Trophoblast cell (in vitro differentiated cells and primary cell): ENCODE measurements around the gene GABRE.

Source experiments
- DNase-seq, 2 donors: peaks; one replicate each; pipeline ENCODE4 v3.0.0-alpha.2; 2016
- H2AFZ ChIP-seq: 2 replicates; pipeline ENCODE4 v1.6.1; 2013; ENCODE audit warnings: low read length, moderate library complexity, mild to moderate bottlenecking; ENCODE audit not compliant: insufficient read depth, poor library complexity
- H2AK5ac ChIP-seq: 2 replicates; pipeline ENCODE4 v1.6.1; 2013; ENCODE audit warnings: mild to moderate bottlenecking, low read length
- H2BK120ac ChIP-seq: 2 replicates; pipeline ENCODE4 v1.6.1; 2013; ENCODE audit warnings: low read length, mild to moderate bottlenecking, moderate library complexity; ENCODE audit not compliant: insufficient read depth, poor library complexity
- H2BK12ac ChIP-seq: 2 replicates; pipeline ENCODE4 v1.6.1; 2013; ENCODE audit warnings: mild to moderate bottlenecking, low read length, moderate library complexity
- H2BK5ac ChIP-seq: 2 replicates; pipeline ENCODE4 v1.6.1; 2013; ENCODE audit warnings: low read length, low read depth, moderate library complexity, mild to moderate bottlenecking; ENCODE audit not compliant: poor library complexity
- H3K14ac ChIP-seq: 2 replicates; pipeline ENCODE4 v1.6.1; 2013; ENCODE audit warnings: mild to moderate bottlenecking, low read length
- H3K18ac ChIP-seq: 2 replicates; pipeline ENCODE4 v1.6.1; 2013; ENCODE audit warnings: mild to moderate bottlenecking, low read length
- H3K23ac ChIP-seq: 2 replicates; pipeline ENCODE4 v1.6.1; 2013; ENCODE audit warnings: low read length
- H3K27ac ChIP-seq: 2 replicates; pipeline ENCODE4 v1.5.1; 2013; ENCODE audit warnings: low read depth, mild to moderate bottlenecking, inconsistent platforms, low read length, moderate library complexity
- H3K27me3 ChIP-seq: 2 replicates; pipeline ENCODE4 v1.6.1; 2013; ENCODE audit warnings: inconsistent platforms, mild to moderate bottlenecking, low read length, moderate library complexity; ENCODE audit not compliant: insufficient read depth
- H3K36me3 ChIP-seq, 2 experiments: 1 replicate in 1 of 2; 2 replicates in 1 of 2; pipeline ENCODE4 v1.6.1; 2013; ENCODE audit warnings: low read length in 2 of 2, mild to moderate bottlenecking in 2 of 2, moderate library complexity in 1 of 2; ENCODE audit not compliant: insufficient read depth in 2 of 2, control insufficient read depth in 1 of 2
- H3K4ac ChIP-seq: 2 replicates; pipeline ENCODE4 v1.6.1; 2013; ENCODE audit warnings: low read depth, mild to moderate bottlenecking, low read length, moderate library complexity
- H3K4me1 ChIP-seq, 2 experiments: 1 replicate in 1 of 2; 2 replicates in 1 of 2; pipeline ENCODE4 v1.6.1; 2013; ENCODE audit warnings: low read length in 2 of 2, mild to moderate bottlenecking in 2 of 2, moderate library complexity in 1 of 2; ENCODE audit not compliant: insufficient read depth in 2 of 2, control insufficient read depth in 1 of 2
- H3K4me2 ChIP-seq: 2 replicates; pipeline ENCODE4 v1.6.1; 2013; ENCODE audit warnings: inconsistent platforms, mild to moderate bottlenecking, low read length, moderate library complexity
- H3K4me3 ChIP-seq: 2 replicates; pipeline ENCODE4 v1.5.1; 2013; ENCODE audit warnings: mild to moderate bottlenecking, low read depth, low read length, inconsistent platforms
- H3K79me1 ChIP-seq: one replicate; pipeline ENCODE4 v1.6.1; 2013; ENCODE audit warnings: low read length
- H3K79me2 ChIP-seq: 2 replicates; pipeline ENCODE4 v1.6.1; 2013; ENCODE audit warnings: low read length, mild to moderate bottlenecking; ENCODE audit not compliant: control insufficient read depth, insufficient read depth, poor library complexity
- H3K9ac ChIP-seq: 2 replicates; pipeline ENCODE4 v1.6.1; 2013; ENCODE audit warnings: mild to moderate bottlenecking, low read length
- H3K9me3 ChIP-seq: 2 replicates; pipeline ENCODE4 v1.6.1; 2013; ENCODE audit warnings: low read depth, mild to moderate bottlenecking, control low read depth, inconsistent platforms, low read length; ENCODE audit not compliant: insufficient read depth
- H4K12ac ChIP-seq: 2 replicates; pipeline ENCODE4 v1.6.1; 2013; ENCODE audit warnings: low read depth, mild to moderate bottlenecking, low read length, moderate library complexity
- H4K8ac ChIP-seq: 2 replicates; pipeline ENCODE4 v1.6.1; 2013; ENCODE audit warnings: low read depth, mild to moderate bottlenecking, low read length, moderate library complexity
- H4K91ac ChIP-seq: one replicate; pipeline ENCODE4 v1.6.1; 2013; ENCODE audit warnings: low read depth, mild to moderate bottlenecking, low read length, moderate library complexity
- WGBS: extraction: QIAGEN DNeasy Blood & Tissue Kit; methylation state at CpG from one replicate; pipeline ENCODE4 v1.1.7; 2013; ENCODE audit warnings: missing lambda C conversion rate; ENCODE audit not compliant: insufficient read length, insufficient coverage; ENCODE audit errors: extremely low coverage; 5-methylcytosine and 5-hydroxymethylcytosine counted together

The GABRE gene

GRCh38 chrX:151921866-151922265, 52.6 kb downstream of the GABRE start:
- no peak overlapping the region for H3K9ac ChIP-seq
- no peaks in the 10 kb centered on the region for H3K79me2 ChIP-seq
- H2BK12ac ChIP-seq, result no peak overlapping the region
- H3K4ac ChIP-seq, result no peak overlapping the region
- no peaks in the 10 kb centered on the region for H3K9me3 ChIP-seq
- H3K27me3 ChIP-seq, result no peaks in the 10 kb centered on the region
- no peak for DNase-seq
- WGBS, result no CpG with 5 or more reads among the region's 5 CpGs
- H4K8ac ChIP-seq, result no peak overlapping the region
- no peak overlapping the region for H3K14ac ChIP-seq
- no peak overlapping the region for H3K4me2 ChIP-seq
- H3K36me3 ChIP-seq, result no peaks in the 10 kb centered on the region
- H3K79me1 ChIP-seq, result no peaks in the 10 kb centered on the region
- no peak overlapping the region for H3K4me3 ChIP-seq
- no peak overlapping the region for H3K27ac ChIP-seq
- no peak overlapping the region for H2BK120ac ChIP-seq
- no peak overlapping the region for H2AFZ ChIP-seq
- no peak overlapping the region for H2BK5ac ChIP-seq
- no peak overlapping the region for H3K23ac ChIP-seq
- no peak overlapping the region for H4K91ac ChIP-seq
- no peaks in the 10 kb centered on the region for H3K4me1 ChIP-seq
- no peak overlapping the region for H3K18ac ChIP-seq
- no peak overlapping the region for H2AK5ac ChIP-seq
- no peak overlapping the region for H4K12ac ChIP-seq

- no CpG with 5 or more reads among the region's 10 CpGs for WGBS
- H3K4me3 ChIP-seq, result no peak overlapping the region
Observed at GRCh38 chrX:151921292-151921691, 53.2 kb downstream of the GABRE start.

GRCh38 chrX:151920530-151920929, 53.9 kb downstream of the GABRE start:
- Histone ChIP-seq H2AK5ac (no peak overlapping the region), H2AFZ (no peak overlapping the region), H4K12ac (no peak overlapping the region), H3K18ac (no peak overlapping the region), H2BK5ac (no peak overlapping the region), H3K4ac (no peak overlapping the region), H2BK12ac (no peak overlapping the region), H3K4me1 (no peaks in the 10 kb centered on the region), H3K79me2 (no peaks in the 10 kb centered on the region), H3K27ac (no peak overlapping the region), H3K23ac (no peak overlapping the region), H3K9ac (no peak overlapping the region), H3K36me3 (no peaks in the 10 kb centered on the region), H2BK120ac (no peak overlapping the region), H4K91ac (no peak overlapping the region), H3K4me3 (no peak overlapping the region), H3K79me1 (no peaks in the 10 kb centered on the region), H3K27me3 (no peaks in the 10 kb centered on the region), H3K9me3 (no peaks in the 10 kb centered on the region), H4K8ac (no peak overlapping the region), H3K4me2 (no peak overlapping the region), H3K14ac (no peak overlapping the region)
- WGBS, result no CpG with 5 or more reads among the region's 6 CpGs
- DNase-seq, result no peak

More at GRCh38 chrX:151921292-151921691, 53.2 kb downstream of the GABRE start:
- Histone ChIP-seq H3K9me3 (no peaks in the 10 kb centered on the region), H2AK5ac (no peak overlapping the region), H3K4me1 (no peaks in the 10 kb centered on the region), H3K79me2 (no peaks in the 10 kb centered on the region), H3K27me3 (no peaks in the 10 kb centered on the region), H2BK5ac (no peak overlapping the region), H3K79me1 (no peaks in the 10 kb centered on the region), H2BK12ac (no peak overlapping the region), H4K12ac (no peak overlapping the region), H3K36me3 (no peaks in the 10 kb centered on the region), H3K14ac (no peak overlapping the region), H3K23ac (no peak overlapping the region), H4K8ac (no peak overlapping the region), H2BK120ac (no peak overlapping the region), H3K4me2 (no peak overlapping the region), H3K18ac (no peak overlapping the region), H4K91ac (no peak overlapping the region), H3K27ac (no peak overlapping the region), H3K4ac (no peak overlapping the region), H3K9ac (no peak overlapping the region), H2AFZ (no peak overlapping the region)
- no peak for DNase-seq

GRCh38 chrX:151920101-151920500, 54.4 kb downstream of the GABRE start:
- Histone ChIP-seq H3K4ac (no peak overlapping the region), H3K79me2 (no peaks in the 10 kb centered on the region), H2AFZ (no peak overlapping the region), H3K18ac (no peak overlapping the region), H4K12ac (no peak overlapping the region), H2BK5ac (no peak overlapping the region), H4K8ac (no peak overlapping the region), H3K9ac (no peak overlapping the region), H3K36me3 (no peaks in the 10 kb centered on the region), H3K79me1 (no peaks in the 10 kb centered on the region), H2BK12ac (no peak overlapping the region), H3K14ac (no peak overlapping the region), H3K23ac (no peak overlapping the region), H3K4me3 (no peak overlapping the region), H3K4me2 (no peak overlapping the region), H2BK120ac (no peak overlapping the region), H4K91ac (no peak overlapping the region), H3K27ac (no peak overlapping the region), H3K27me3 (no peaks in the 10 kb centered on the region), H3K4me1 (no peaks in the 10 kb centered on the region), H2AK5ac (no peak overlapping the region), H3K9me3 (no peaks in the 10 kb centered on the region)
- no peak for DNase-seq
- WGBS, result no CpG with 5 or more reads among the region's 12 CpGs
